GM12891 (cell line): Measurements from ENCODE around the gene SMIM5.

Experiments
- PAX5 ChIP-seq: IDR thresholded peaks from 2 replicates; pipeline ENCODE4 v1.6.1; 2011; ENCODE audit warnings: low read length, moderate library complexity, mild to moderate bottlenecking; ENCODE audit not compliant: insufficient read depth, severe bottlenecking
- POLR2A ChIP-seq: IDR thresholded peaks from 2 replicates; pipeline ENCODE4 v1.6.1; 2011; ENCODE audit warnings: low read depth, low read length, control low read depth
- POLR2AphosphoS5 ChIP-seq: IDR thresholded peaks from 2 replicates; pipeline ENCODE4 v1.6.1; 2011; ENCODE audit warnings: low read depth, low read length, control low read depth
- POU2F2 ChIP-seq: IDR thresholded peaks from 2 replicates; pipeline ENCODE4 v1.6.1; 2011; ENCODE audit warnings: low read depth, mild to moderate bottlenecking, control low read depth, low read length, moderate library complexity
- SPI1 ChIP-seq: IDR thresholded peaks from 2 replicates; pipeline ENCODE4 v1.6.1; 2011; ENCODE audit warnings: low read depth, low read length, control low read depth
- TAF1 ChIP-seq: IDR thresholded peaks from 2 replicates; pipeline ENCODE4 v1.6.1; 2011; ENCODE audit warnings: low read depth, low read length, control low read depth

GRCh38 chr17:75680431-75680830, 47.2 kb downstream of the SMIM5 start:
- TF ChIP-seq SPI1, result no peak
- no peak for TF ChIP-seq PAX5
- TF ChIP-seq POLR2A, result peak; percentile 37; the same call in 1 of the 2 replicates
- no peak for TF ChIP-seq POLR2AphosphoS5
- no peak for TF ChIP-seq TAF1
- no peak for TF ChIP-seq POU2F2
